ENCODE results near the gene CDHR2.

DNA sequence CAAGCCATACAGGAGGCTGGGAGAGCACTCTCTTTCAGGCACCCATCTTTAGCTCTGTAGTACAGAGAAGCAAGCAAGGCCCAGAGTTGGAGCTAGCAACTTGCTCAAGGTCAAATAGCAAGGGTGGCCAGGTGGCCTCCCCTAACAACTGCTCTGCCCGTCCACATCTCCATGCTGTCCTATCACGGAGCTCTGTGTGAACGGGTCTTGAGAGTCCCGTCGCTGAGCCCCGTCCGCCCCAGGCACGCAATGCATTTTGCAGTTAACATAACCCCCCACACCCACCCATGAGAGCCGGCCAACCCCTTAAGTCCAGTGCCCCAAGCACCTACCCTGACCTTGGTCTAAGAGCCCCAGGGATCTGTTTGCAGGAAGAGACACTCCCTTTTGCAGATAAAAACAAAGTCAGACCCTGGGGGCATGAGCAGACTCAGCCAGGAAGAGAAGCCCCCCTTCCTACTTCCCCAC, 13.4 kb upstream of the CDHR2 start:
- TF ChIP-seq, protein P1, sequence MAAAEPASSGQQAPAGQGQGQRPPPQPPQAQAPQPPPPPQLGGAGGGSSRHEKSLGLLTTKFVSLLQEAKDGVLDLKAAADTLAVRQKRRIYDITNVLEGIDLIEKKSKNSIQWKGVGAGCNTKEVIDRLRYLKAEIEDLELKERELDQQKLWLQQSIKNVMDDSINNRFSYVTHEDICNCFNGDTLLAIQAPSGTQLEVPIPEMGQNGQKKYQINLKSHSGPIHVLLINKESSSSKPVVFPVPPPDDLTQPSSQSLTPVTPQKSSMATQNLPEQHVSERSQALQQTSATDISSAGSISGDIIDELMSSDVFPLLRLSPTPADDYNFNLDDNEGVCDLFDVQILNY (CRISPR knock-in tag; IDR thresholded peaks at IDR 0.05): no peak
- TF ChIP-seq, protein P2, sequence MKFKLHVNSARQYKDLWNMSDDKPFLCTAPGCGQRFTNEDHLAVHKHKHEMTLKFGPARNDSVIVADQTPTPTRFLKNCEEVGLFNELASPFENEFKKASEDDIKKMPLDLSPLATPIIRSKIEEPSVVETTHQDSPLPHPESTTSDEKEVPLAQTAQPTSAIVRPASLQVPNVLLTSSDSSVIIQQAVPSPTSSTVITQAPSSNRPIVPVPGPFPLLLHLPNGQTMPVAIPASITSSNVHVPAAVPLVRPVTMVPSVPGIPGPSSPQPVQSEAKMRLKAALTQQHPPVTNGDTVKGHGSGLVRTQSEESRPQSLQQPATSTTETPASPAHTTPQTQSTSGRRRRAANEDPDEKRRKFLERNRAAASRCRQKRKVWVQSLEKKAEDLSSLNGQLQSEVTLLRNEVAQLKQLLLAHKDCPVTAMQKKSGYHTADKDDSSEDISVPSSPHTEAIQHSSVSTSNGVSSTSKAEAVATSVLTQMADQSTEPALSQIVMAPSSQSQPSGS (CRISPR knock-in tag; IDR thresholded peaks at IDR 0.05; ENCODE audit: borderline replicate concordance, low read depth): no peak
